Measurements from ENCODE around the gene SYNCRIP. TPM values are rescaled to one million over a fixed set of nuclear protein-coding genes. Genes with fewer than 3 reads are reported as not detected.

Gene SYNCRIP
- total and polyA plus RNA-seq, 2 of the 13 experiments (the other 11 are each of a cell fraction or from before 2014, with no cell fraction given): 8.1 to 112 TPM

- 0 out of 2 replicates have a peak, but pooled peaks have one; percentile 38 for TF ChIP-seq ZNF414 (CRISPR knock-in tag; IDR thresholded peaks at IDR 0.05)
- peak; percentile 71; the same call in 1 of the 2 replicates for TF ChIP-seq MXD3 (CRISPR knock-in tag; IDR thresholded peaks at IDR 0.05)
- peak; percentile 60; the same call in 1 of the 2 replicates for TF ChIP-seq LBX2 (CRISPR knock-in tag; IDR thresholded peaks at IDR 0.05; ENCODE audit: borderline replicate concordance)
- no peak for TF ChIP-seq ZNF605 (CRISPR knock-in tag; IDR thresholded peaks at IDR 0.05)
- TF ChIP-seq ZNF143 (CRISPR knock-in tag; IDR thresholded peaks at IDR 0.05): no peak
- TF ChIP-seq TARDBP (CRISPR knock-in tag; IDR thresholded peaks at IDR 0.05): no peak
- TF ChIP-seq SP5 (CRISPR knock-in tag; IDR thresholded peaks at IDR 0.05; ENCODE audit: borderline replicate concordance, low read depth): peak; percentile 48; the same call in 1 of the 2 replicates
- no peak for TF ChIP-seq NAIF1 (CRISPR knock-in tag; IDR thresholded peaks at IDR 0.05; ENCODE audit: borderline replicate concordance)
- TF ChIP-seq CBX1 (IDR thresholded peaks at IDR 0.05; ENCODE audit: low read depth): no peak
- TF ChIP-seq NFE2L2 (IDR thresholded peaks at IDR 0.05; ENCODE audit: low read length): no peak
- peak; percentile 26; the same call in 1 of the 2 replicates for TF ChIP-seq SAFB2 (CRISPR knock-in tag; IDR thresholded peaks at IDR 0.05; ENCODE audit: borderline replicate concordance, low read depth)
- no peak for TF ChIP-seq TERF1 (CRISPR knock-in tag; IDR thresholded peaks at IDR 0.05)
- no peak for TF ChIP-seq PBX2 (CRISPR knock-in tag; IDR thresholded peaks at IDR 0.05)
- no peak for TF ChIP-seq ZNF562 (CRISPR knock-in tag; IDR thresholded peaks at IDR 0.05; ENCODE audit: borderline replicate concordance)
- TF ChIP-seq ZBTB3 (CRISPR knock-in tag; IDR thresholded peaks at IDR 0.05; ENCODE audit: borderline replicate concordance, low read depth): no peak
- peak; percentile 71; the same call in 1 of the 2 replicates for TF ChIP-seq HOXA3 (CRISPR knock-in tag; IDR thresholded peaks at IDR 0.05)
- no peak for TF ChIP-seq SIX4 (CRISPR knock-in tag; IDR thresholded peaks at IDR 0.05)
- TF ChIP-seq MXD1 (CRISPR knock-in tag; IDR thresholded peaks at IDR 0.05): peak; percentile 92
- no peak for TF ChIP-seq ZMYM2 (CRISPR knock-in tag; IDR thresholded peaks at IDR 0.05)
- no peak for TF ChIP-seq MAFF (IDR thresholded peaks at IDR 0.05; ENCODE audit: low read depth, low read length)
- TF ChIP-seq ZNF883 (CRISPR knock-in tag; IDR thresholded peaks at IDR 0.05; ENCODE audit: not compliant biosample characterization): no peak
- no peak for TF ChIP-seq FIP1L1 (IDR thresholded peaks at IDR 0.05; ENCODE audit: borderline replicate concordance, insufficient read depth, low read depth, low read length)
- peak; percentile 75 for TF ChIP-seq HDAC2 (CRISPR knock-in tag; IDR thresholded peaks at IDR 0.05)
- peak; percentile 64; the same call in 1 of the 2 replicates for TF ChIP-seq FOXO1 (CRISPR knock-in tag; IDR thresholded peaks at IDR 0.05)
- peak; percentile 20; the same call in 1 of the 2 replicates for TF ChIP-seq FOSL1 (CRISPR knock-in tag; IDR thresholded peaks at IDR 0.05; ENCODE audit: borderline replicate concordance)
- TF ChIP-seq IRX3 (CRISPR knock-in tag; IDR thresholded peaks at IDR 0.05; ENCODE audit: borderline replicate concordance, low read depth): no peak
Measured at GRCh38 chr6:85643537-85644278, 1.0 kb upstream of the SYNCRIP start (continued).

All from HepG2 (cell line).